SK-N-SH (cell line): ENCODE data around the gene AKAP10. TPM values are rescaled to one million over a fixed set of nuclear protein-coding genes. Genes with fewer than 3 reads are reported as not detected.

Experiments
- CTCF ChIA-PET: fragments of 300-600, 350-600 bp; formaldehyde crosslinking; extraction: SDS; loops from one replicate; lab custom pipeline; 2021; lab: Yijun Ruan, JAX
- POLR2A ChIA-PET: fragments of 350-600 bp; sonication (Branson Sonifier 250); formaldehyde crosslinking; extraction: SDS; loops from one replicate; lab custom pipeline; 2020; ENCODE audit warnings: antibody characterized with exemption, inconsistent platforms; lab: Yijun Ruan, JAX
- DNase-seq: peaks from one replicate; pipeline ENCODE4 v3.0.0; 2012
- H2AFZ ChIP-seq: fragments of 200-600 bp; sonication (generic); 2 replicates; pipeline ENCODE4 v1.8.1; 2016; ENCODE audit warnings: antibody characterized with exemption, mild to moderate bottlenecking, low read depth
- H3F3A ChIP-seq: fragments of 200-600 bp; sonication (generic); replicated peaks from 2 replicates; pipeline ENCODE3; 2016; ENCODE audit warnings: antibody characterized with exemption, mild to moderate bottlenecking; ENCODE audit not compliant: insufficient read depth
- H3K27ac ChIP-seq, 2 experiments: fragments of 200-500 bp in 1 of 2; fragments of 200-600 bp in 1 of 2; sonication (Bioruptor generic) in 1 of 2; sonication (generic), shearing (Covaris generic) in 1 of 2; 2 replicates each; pipeline versions ENCODE4 v1.5.1 to v1.6.1; 2014 to 2016; ENCODE audit warnings: low read depth in 2 of 2, inconsistent platforms in 1 of 2, low read length in 1 of 2, mild to moderate bottlenecking in 1 of 2, mixed read lengths in 1 of 2
- H3K27me3 ChIP-seq: fragments of 200-600 bp; sonication (generic), shearing (Covaris generic); 2 replicates; pipeline ENCODE4 v1.6.1; 2016; ENCODE audit warnings: mixed run types; ENCODE audit not compliant: insufficient read depth
- H3K36me3 ChIP-seq, 2 experiments: fragments of 200-500 bp in 1 of 2; fragments of 200-600 bp in 1 of 2; sonication (Bioruptor generic) in 1 of 2; sonication (generic) in 1 of 2; replicated peaks in 1 of 2; 2 replicates each; pipeline versions ENCODE3 to v1.5.1; 2014 to 2016; ENCODE audit warnings: low read length in 1 of 2, mild to moderate bottlenecking in 1 of 2; ENCODE audit not compliant: insufficient read depth in 2 of 2, control insufficient read depth in 1 of 2
- H3K4me1 ChIP-seq, 2 experiments: fragments of 200-500 bp in 1 of 2; fragments of 200-600 bp in 1 of 2; sonication (Bioruptor generic) in 1 of 2; sonication (generic), shearing (Covaris generic) in 1 of 2; 2 replicates each; pipeline versions ENCODE4 v1.5.1 to v1.6.1; 2014 to 2016; ENCODE audit warnings: low read depth in 1 of 2, low read length in 1 of 2, mixed run types in 1 of 2; ENCODE audit not compliant: insufficient read depth in 2 of 2, control insufficient read depth in 1 of 2
- H3K4me2 ChIP-seq: fragments of 200-600 bp; sonication (generic), shearing (Covaris generic); 2 replicates; pipeline ENCODE4 v1.6.1; 2017; ENCODE audit warnings: mixed run types
- H3K4me3 ChIP-seq, 2 experiments: fragments of 200-500 bp in 1 of 2; fragments of 200-600 bp in 1 of 2; sonication (Bioruptor generic) in 1 of 2; sonication (generic), shearing (Covaris generic) in 1 of 2; 2 replicates each; pipeline versions ENCODE4 v1.5.1 to v1.8.1; 2014 to 2016; ENCODE audit warnings: low read depth in 2 of 2, inconsistent platforms in 1 of 2, low read length in 1 of 2, mild to moderate bottlenecking in 1 of 2, mixed read lengths in 1 of 2, moderate library complexity in 1 of 2
- H3K79me2 ChIP-seq: fragments of 200-600 bp; sonication (generic); 2 replicates; pipeline ENCODE4 v1.8.1; 2017; ENCODE audit warnings: mild to moderate bottlenecking; ENCODE audit not compliant: insufficient read depth
- H3K9ac ChIP-seq: fragments of 200-600 bp; sonication (generic); 2 replicates; pipeline ENCODE4 v1.6.1; 2017; ENCODE audit warnings: mixed run types
- H3K9me2 ChIP-seq: fragments of 200-600 bp; sonication (generic); 2 replicates; pipeline ENCODE4 v1.6.1; 2017; ENCODE audit warnings: mixed run types
- H3K9me3 ChIP-seq: fragments of 200-600 bp; sonication (generic); 2 replicates; pipeline ENCODE4 v1.6.1; 2017; ENCODE audit warnings: mixed run types, mild to moderate bottlenecking, moderate library complexity
- H4K20me1 ChIP-seq: fragments of 200-600 bp; sonication (generic); 2 replicates; pipeline ENCODE4 v1.6.1; 2017; ENCODE audit warnings: mild to moderate bottlenecking, mixed run types; ENCODE audit not compliant: insufficient read depth
- FOSL2 ChIP-seq: IDR thresholded peaks from 2 replicates; pipeline ENCODE4 v1.4.0; 2012; ENCODE audit warnings: low read depth, mild to moderate bottlenecking, moderate library complexity, borderline replicate concordance
- JUND ChIP-seq: IDR thresholded peaks from 2 replicates; pipeline ENCODE4 v1.4.0; 2012
- MEF2A ChIP-seq: IDR thresholded peaks from 2 replicates; pipeline ENCODE4 v1.4.0; 2012; ENCODE audit warnings: low read depth, borderline replicate concordance
- MXI1 ChIP-seq: IDR thresholded peaks from 2 replicates; pipeline ENCODE4 v1.6.1; 2012; ENCODE audit warnings: mild to moderate bottlenecking, low read depth, low read length, improper control_type of control experiment
- RCOR1 ChIP-seq: fragments of 150-350 bp; IDR thresholded peaks from 2 replicates; pipeline ENCODE4 v1.6.1; 2017; ENCODE audit warnings: antibody characterized with exemption, low read length
- RFX5 ChIP-seq: IDR thresholded peaks from 2 replicates; pipeline ENCODE4 v1.6.1; 2012; ENCODE audit warnings: mild to moderate bottlenecking, improper control_type of control experiment, low read length
- RXRA ChIP-seq: IDR thresholded peaks from 2 replicates; pipeline ENCODE4 v1.4.0; 2012; ENCODE audit warnings: low read depth, mild to moderate bottlenecking, borderline replicate concordance
- SMC3 ChIP-seq: IDR thresholded peaks from 2 replicates; pipeline ENCODE4 v1.6.1; 2012; ENCODE audit warnings: low read depth, low read length, improper control_type of control experiment
- TAF1 ChIP-seq: IDR thresholded peaks from 2 replicates; pipeline ENCODE4 v1.6.1; 2012; ENCODE audit warnings: low read depth, mild to moderate bottlenecking, low read length, moderate library complexity, borderline replicate concordance
- TEAD4 ChIP-seq: IDR thresholded peaks from 2 replicates; pipeline ENCODE4 v1.4.0; 2012; ENCODE audit warnings: mild to moderate bottlenecking, borderline replicate concordance; ENCODE audit not compliant: insufficient read depth
- YY1 ChIP-seq: IDR thresholded peaks from 2 replicates; pipeline ENCODE4 v1.4.0; 2012; ENCODE audit warnings: low read depth, mild to moderate bottlenecking
- WGBS: methylation state at CpG from one replicate; pipeline ENCODE4 v1.1.6; 2017; ENCODE audit warnings: low lambda C conversion rate; 5-methylcytosine and 5-hydroxymethylcytosine counted together
- polyA plus RNA-seq, 3 experiments: library from polyadenylated mRNA; depleted of rRNA; stranded (reverse); fragments of >200 nt; gene quantifications; 2 replicates each; pipeline ENCODE4 v1.2.3, GENCODE V29; 2012
- TF ChIP-seq, protein P1 (sequence below): fragments of 150-350 bp; IDR thresholded peaks from 2 replicates; pipeline ENCODE4 v1.6.1; 2017; ENCODE audit warnings: antibody characterized with exemption, low read length, low read depth, borderline replicate concordance
- TF ChIP-seq, protein P2 (sequence below): fragments of 200-600 bp; sonication (generic); IDR thresholded peaks from 2 replicates; pipeline ENCODE4 v1.6.1; 2017; ENCODE audit warnings: antibody characterized with exemption, mild to moderate bottlenecking, moderate library complexity
- TF ChIP-seq, protein P3 (sequence below): IDR thresholded peaks from 2 replicates; pipeline ENCODE4 v1.6.1; 2012; ENCODE audit warnings: mild to moderate bottlenecking, low read depth, low read length, moderate library complexity
- TF ChIP-seq, protein P4 (sequence below): IDR thresholded peaks from 2 replicates; pipeline ENCODE4; 2012
- TF ChIP-seq, protein P5 (sequence below): IDR thresholded peaks from 2 replicates; pipeline ENCODE4 v1.4.0; 2012; ENCODE audit warnings: low read depth, borderline replicate concordance

The AKAP10 gene
- polyA plus RNA-seq, 1 of the 3 experiments (the other 2 are of a cell fraction) = 12.7 TPM

DNA sequence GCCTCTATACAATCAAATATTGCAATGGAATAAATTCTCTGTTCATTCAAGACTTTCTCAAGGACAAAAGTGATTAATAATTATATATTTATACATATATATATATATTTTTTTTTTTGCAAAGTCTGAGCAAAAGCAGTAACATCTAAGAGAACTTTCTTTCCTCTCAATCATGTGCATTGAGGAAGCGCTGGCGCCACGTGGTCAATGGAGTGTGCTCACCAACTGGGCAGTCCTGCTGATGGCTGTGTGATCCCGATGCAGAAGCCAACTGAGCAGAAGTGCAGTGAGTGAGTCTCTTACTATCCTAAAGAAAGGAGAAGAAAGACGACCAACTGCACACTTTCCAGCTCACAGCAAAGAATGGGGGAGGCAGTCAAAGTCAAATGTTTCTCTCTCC is 72.7 kb downstream of the AKAP10 start:
- peak overlapping the region in 1 of 2 experiments; percentile 33; a peak in 1 of 4 replicates for H3K27ac ChIP-seq
- H4K20me1 ChIP-seq = peaks cover 7% of the 10 kb centered on the region; the same call in 1 of the 2 replicates
- no peaks in the 10 kb centered on the region for H3K79me2 ChIP-seq
- no peak overlapping the region for H3K4me2 ChIP-seq
- CTCF ChIA-PET = no interaction called here
- TF ChIP-seq RFX5 = no peak
- TF ChIP-seq MEF2A = no peak
- no peak for TF ChIP-seq TAF1
- TF ChIP-seq, protein P1, sequence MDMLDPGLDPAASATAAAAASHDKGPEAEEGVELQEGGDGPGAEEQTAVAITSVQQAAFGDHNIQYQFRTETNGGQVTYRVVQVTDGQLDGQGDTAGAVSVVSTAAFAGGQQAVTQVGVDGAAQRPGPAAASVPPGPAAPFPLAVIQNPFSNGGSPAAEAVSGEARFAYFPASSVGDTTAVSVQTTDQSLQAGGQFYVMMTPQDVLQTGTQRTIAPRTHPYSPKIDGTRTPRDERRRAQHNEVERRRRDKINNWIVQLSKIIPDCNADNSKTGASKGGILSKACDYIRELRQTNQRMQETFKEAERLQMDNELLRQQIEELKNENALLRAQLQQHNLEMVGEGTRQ = no peak
- TF ChIP-seq YY1 = no peak
- TF ChIP-seq FOSL2 = no peak
- TF ChIP-seq, protein P2, sequence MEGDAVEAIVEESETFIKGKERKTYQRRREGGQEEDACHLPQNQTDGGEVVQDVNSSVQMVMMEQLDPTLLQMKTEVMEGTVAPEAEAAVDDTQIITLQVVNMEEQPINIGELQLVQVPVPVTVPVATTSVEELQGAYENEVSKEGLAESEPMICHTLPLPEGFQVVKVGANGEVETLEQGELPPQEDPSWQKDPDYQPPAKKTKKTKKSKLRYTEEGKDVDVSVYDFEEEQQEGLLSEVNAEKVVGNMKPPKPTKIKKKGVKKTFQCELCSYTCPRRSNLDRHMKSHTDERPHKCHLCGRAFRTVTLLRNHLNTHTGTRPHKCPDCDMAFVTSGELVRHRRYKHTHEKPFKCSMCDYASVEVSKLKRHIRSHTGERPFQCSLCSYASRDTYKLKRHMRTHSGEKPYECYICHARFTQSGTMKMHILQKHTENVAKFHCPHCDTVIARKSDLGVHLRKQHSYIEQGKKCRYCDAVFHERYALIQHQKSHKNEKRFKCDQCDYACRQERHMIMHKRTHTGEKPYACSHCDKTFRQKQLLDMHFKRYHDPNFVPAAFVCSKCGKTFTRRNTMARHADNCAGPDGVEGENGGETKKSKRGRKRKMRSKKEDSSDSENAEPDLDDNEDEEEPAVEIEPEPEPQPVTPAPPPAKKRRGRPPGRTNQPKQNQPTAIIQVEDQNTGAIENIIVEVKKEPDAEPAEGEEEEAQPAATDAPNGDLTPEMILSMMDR = no peak
- TF ChIP-seq, protein P3, sequence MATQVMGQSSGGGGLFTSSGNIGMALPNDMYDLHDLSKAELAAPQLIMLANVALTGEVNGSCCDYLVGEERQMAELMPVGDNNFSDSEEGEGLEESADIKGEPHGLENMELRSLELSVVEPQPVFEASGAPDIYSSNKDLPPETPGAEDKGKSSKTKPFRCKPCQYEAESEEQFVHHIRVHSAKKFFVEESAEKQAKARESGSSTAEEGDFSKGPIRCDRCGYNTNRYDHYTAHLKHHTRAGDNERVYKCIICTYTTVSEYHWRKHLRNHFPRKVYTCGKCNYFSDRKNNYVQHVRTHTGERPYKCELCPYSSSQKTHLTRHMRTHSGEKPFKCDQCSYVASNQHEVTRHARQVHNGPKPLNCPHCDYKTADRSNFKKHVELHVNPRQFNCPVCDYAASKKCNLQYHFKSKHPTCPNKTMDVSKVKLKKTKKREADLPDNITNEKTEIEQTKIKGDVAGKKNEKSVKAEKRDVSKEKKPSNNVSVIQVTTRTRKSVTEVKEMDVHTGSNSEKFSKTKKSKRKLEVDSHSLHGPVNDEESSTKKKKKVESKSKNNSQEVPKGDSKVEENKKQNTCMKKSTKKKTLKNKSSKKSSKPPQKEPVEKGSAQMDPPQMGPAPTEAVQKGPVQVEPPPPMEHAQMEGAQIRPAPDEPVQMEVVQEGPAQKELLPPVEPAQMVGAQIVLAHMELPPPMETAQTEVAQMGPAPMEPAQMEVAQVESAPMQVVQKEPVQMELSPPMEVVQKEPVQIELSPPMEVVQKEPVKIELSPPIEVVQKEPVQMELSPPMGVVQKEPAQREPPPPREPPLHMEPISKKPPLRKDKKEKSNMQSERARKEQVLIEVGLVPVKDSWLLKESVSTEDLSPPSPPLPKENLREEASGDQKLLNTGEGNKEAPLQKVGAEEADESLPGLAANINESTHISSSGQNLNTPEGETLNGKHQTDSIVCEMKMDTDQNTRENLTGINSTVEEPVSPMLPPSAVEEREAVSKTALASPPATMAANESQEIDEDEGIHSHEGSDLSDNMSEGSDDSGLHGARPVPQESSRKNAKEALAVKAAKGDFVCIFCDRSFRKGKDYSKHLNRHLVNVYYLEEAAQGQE = no peak
- no peak for TF ChIP-seq JUND
- TF ChIP-seq SMC3 = no peak
- TF ChIP-seq MXI1 = no peak
- TF ChIP-seq TEAD4 = no peak
- TF ChIP-seq, protein P4, sequence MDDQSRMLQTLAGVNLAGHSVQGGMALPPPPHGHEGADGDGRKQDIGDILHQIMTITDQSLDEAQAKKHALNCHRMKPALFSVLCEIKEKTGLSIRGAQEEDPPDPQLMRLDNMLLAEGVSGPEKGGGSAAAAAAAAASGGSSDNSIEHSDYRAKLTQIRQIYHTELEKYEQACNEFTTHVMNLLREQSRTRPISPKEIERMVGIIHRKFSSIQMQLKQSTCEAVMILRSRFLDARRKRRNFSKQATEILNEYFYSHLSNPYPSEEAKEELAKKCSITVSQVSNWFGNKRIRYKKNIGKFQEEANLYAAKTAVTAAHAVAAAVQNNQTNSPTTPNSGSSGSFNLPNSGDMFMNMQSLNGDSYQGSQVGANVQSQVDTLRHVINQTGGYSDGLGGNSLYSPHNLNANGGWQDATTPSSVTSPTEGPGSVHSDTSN = no peak
- TF ChIP-seq RXRA = no peak
- TF ChIP-seq, protein P5, sequence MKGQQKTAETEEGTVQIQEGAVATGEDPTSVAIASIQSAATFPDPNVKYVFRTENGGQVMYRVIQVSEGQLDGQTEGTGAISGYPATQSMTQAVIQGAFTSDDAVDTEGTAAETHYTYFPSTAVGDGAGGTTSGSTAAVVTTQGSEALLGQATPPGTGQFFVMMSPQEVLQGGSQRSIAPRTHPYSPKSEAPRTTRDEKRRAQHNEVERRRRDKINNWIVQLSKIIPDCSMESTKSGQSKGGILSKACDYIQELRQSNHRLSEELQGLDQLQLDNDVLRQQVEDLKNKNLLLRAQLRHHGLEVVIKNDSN = no peak
- no peak for TF ChIP-seq RCOR1
- POLR2A ChIA-PET = no interaction called here
- no peak overlapping the region for H3K9ac ChIP-seq
- WGBS = 89% methylated on average over 5 of the region's 5 CpGs
- no peak for DNase-seq
- peaks cover 29% of the 10 kb centered on the region for H3F3A ChIP-seq
- H2AFZ ChIP-seq = no peak overlapping the region
- no peaks in the 10 kb centered on the region for H3K9me2 ChIP-seq
- peaks cover 59 to 76% of the 10 kb centered on the region in 2 experiments for H3K36me3 ChIP-seq
- H3K4me1 ChIP-seq = peaks cover 0 to 9% of the 10 kb centered on the region in 2 experiments; a peak in 1 of 4 replicates
- no peak overlapping the region for H3K4me3 ChIP-seq
- H3K9me3 ChIP-seq = no peaks in the 10 kb centered on the region
- H3K27me3 ChIP-seq = no peaks in the 10 kb centered on the region
